Measurements from ENCODE around the gene CD81. TPM values are rescaled to one million over a fixed set of nuclear protein-coding genes. Genes with fewer than 3 reads are reported as not detected.

Gene CD81
- total RNA-seq, 1 donor from 2014 or later, result 212 TPM

DNA sequence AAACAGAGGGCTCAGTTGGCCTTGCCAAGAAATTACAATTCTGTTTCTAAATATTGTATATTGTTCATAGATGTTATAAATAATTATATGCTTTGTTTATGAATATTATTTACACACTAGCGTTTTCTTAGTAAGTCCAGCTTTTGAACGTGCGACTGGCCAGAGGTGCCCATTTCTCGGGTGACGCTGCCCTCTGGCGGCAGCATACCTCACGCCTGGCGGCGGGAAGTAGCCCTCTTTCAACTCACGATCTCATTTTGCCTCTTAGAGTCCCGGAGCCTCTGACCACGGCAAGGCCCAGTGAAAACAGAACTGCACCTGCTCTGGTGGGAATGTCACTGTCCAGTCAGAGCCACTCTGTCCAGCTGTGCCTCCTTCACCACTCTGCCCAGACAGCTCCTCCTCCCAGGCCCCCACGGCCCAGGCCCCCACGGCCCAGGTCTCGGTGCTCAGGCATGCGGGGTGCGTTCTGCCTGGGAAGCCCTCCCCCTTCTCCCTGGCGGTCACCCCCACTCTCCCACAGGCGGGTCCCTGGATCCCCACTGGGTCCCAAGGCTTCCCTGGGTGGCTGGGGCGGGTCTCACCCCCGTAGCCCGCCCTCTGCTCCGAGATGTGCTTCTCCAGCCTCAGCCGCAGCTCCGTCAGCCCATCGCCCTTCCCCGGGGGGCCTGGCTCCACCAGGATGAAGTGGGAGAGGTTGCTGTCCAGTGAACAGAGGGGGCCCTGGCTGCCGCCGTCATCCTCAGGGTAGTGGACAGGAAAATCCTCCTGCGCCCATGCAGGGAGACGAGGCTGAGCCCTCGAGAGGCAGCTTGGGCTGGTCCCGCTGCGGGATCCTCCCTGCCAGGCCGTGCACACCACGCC is 42.8 kb downstream of the CD81 start:
- peak; percentile 80 to 88 for DNase-seq (ENCODE audit: low read depth in 2 of 2)

DNA sequence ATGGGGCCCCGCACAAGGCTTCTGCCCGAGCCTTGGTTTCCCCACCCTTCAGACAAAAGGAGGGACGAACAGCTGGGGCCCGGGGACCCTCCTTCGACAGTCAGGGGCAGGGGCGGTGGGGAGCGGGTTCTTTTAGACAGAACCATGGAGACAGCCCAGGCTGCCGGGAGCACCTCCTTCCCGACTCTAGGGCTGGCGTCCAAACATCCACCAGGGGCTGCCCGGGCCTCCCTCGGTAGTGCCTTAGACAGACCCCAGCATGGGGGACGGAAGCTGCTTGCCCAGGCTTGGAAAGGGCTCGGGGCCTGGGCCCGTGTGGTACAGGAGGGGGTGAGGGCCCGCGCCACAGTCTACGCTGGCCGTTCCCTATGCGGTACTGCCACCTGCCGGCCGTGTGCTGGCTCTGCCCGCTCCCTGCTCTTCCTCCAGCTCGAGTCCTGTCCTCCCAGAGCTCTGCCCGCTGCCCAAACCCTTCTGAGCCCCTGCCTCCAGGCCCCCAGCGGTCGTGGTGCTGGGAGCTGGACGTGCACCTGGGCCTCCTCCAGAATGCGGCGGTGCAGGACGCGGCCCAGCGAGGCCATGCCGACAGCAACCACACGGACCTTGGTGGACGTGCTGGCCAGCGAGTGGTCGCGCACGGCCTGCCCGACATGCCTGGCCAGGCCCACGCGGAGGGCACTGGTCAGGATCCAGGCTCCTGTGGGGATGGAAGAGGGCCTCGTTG is 43.6 kb downstream of the CD81 start:
- peak; percentile 68 to 81 for DNase-seq (ENCODE audit: low read depth in 2 of 2)

DNA sequence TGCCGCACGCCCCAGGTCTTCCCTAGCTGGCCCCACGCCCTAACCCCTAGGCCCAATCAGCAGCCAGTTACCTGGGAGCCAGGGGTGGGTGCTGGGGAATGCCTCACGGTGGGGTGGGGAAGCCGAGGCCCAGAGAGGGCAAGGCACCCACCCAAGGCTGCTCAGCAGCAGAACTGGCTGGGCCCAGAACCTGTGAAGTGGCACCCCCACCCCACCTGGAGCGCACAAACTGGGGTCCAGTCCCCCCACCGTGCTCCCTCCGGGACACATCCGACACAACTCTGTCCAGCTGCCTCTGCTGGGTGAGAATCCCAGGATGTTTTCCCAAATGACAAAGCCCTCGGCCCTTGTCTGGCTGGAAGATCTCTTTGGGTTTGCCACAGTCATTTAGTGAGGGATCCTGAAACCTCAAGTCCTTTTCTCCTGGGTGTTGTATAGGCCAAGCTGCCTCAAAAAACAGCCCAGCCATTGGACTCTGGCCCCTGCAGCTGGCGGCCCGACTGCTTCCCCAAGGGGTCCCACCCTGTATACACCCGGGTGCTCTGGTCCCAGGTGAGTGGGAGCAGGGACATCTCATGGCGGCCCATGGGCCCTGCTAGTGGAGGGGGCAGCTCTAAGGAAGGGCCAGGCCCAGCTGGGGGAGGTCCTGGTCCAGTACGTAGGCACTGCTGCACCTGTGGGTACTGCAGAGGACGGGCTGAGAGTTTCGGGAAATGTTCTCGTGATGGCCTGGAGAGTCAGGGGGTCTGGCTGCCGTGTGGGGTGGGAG is 44.3 kb downstream of the CD81 start:
- DNase-seq (ENCODE audit: low read depth in 2 of 2), result no peak

DNA sequence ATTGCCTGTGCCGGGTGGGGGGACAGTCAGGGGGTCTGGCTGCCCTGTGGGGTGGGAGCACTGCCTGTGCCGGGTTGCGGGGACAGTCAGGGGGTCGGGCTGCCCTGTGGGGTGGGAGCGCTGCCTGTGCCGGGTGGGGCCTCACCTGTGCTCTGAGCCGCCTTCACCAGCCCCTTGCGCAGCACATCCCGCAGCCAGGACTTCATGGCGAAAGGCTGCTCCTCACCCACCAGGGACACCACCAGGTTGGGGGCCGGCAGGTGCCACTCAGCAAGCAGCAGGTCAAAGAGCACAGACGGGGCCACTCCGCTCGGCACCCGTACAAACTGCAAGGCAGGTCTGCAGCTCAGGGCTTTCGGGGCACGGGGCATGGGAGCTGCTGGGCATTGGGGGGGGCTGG is 44.9 kb downstream of the CD81 start:
- no peak for DNase-seq (ENCODE audit: low read depth in 2 of 2)

DNA sequence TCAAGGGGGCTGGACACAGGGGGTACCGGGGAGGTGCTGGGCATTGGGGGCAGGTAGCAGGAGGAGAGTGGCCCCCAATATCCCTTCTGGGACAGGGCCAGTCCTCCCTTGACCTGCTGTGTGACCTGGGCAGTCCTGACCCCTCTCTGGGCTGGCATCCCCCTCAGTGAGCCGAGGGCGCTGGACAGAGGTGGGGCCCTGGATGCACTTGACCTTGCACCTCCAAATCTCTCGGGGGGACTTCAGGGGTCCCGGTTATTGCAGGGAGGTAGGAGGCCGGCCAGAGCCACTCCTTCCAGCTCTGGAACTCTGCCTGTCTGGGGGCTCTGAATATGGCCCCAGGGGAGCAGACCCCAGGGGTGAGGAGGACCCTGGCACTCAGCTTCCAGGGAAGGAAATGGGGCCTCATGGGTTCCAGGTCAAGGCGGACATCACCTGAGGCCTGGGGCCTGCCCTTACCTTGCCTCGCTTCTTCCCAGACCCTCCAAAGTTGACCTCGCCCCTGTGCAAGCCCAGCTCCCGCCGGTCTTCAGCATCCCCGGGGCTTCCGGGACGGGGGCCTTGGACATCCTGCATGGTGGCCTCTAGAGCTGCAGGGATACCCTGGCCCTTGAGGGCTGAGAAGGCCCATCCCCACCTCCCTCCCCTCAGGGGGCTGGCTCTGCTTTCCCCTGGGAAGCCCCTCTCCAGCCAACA is 45.5 kb downstream of the CD81 start:
- DNase-seq (ENCODE audit: low read depth in 2 of 2), result no peak

DNA sequence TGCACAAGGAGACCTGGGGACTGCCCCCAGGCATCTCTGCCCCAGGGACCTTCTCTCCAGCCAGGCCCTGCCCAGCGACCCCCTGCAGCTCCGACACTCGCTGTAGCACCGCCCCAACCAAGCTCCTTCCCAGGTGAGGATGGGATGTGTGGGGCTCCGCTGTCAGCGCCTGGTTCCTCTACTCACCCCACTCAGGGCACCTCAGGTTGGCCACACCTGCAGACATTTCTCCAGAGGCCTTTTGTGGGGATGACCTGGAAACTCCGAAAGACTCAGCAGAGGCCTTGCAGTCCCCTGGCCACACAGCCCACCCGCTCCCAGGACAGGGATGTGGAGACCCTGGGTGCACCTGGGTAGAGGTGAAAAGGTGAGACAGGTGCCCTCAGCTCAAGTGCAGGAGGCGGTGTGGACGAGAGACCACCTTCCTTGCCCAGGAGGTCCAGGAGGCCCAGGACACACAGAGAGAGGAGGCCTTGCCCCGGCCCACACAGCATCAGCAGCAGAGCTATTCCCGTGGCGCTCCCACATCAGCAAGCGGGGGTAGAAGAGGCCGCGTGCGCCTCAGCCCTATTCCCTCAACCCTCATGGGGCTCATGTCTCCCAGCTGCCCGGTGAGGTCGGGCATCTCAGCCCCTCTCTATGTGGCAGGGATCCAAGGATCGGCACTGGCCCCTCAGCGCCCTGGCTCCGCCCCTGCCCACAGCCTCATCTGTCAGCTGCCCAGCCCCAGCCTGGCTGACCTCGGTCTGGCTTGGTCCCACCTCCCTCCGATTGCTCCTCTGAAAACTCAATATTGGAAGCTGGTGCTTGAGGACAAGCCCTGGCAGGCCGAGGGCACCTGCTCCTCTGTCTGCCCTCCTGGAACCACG is 46.3 kb downstream of the CD81 start:
- no peak for DNase-seq (ENCODE audit: low read depth in 2 of 2)

DNA sequence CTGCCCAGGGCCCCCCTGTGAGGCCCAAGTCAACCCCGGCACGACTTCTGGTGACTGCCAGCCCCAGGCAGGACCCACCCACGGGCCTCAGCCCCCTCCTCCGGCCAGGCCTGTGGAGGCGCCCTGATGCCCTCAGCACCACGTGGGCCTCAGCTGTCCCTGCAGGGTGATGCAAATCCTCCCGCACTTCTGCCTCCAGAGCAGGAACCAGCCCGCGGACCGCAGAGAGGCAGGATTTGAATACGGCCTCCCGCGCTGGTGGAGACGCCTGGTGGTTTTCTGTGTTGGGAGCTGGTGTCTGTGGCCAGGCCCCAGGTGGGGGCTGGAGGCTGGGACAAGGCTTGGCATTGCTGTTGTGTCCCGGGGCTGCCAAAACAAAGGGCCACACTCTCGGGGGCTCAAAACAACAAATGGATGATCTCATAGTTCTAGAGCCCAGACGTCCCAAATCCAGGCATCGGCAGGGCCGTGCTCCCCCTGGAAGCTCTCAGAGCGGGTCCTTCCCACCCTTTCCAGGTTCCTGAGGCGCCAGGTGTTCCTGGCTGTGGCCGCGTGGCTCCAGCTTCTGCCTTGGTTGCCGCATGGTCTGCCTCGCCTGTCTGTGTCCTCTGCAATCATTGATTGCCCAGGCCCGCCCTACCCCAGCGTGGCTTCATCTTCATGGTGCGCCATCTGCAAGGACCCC is 47.8 kb downstream of the CD81 start:
- no peak for DNase-seq (ENCODE audit: low read depth in 2 of 2)

DNA sequence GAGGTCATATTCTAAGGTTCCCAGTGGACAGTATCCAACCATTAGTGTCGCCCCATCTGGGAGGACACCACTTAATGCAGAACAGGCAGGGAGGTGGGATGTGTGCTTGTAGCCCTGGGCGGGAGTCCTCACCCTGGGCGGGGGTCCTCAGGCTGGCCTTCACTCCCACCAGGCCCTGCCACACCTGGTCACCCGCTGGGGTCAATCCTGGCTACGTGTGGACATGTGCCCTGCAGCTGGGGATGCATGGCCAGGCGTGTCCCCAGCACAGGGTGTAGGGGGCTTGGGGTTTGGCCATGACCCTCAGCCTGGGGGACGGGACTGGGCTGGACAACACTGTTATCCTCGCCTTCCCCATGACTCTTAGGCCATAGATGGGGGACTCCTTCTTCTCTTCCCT is 48.4 kb downstream of the CD81 start:
- no peak for DNase-seq (ENCODE audit: low read depth in 2 of 2)

DNA sequence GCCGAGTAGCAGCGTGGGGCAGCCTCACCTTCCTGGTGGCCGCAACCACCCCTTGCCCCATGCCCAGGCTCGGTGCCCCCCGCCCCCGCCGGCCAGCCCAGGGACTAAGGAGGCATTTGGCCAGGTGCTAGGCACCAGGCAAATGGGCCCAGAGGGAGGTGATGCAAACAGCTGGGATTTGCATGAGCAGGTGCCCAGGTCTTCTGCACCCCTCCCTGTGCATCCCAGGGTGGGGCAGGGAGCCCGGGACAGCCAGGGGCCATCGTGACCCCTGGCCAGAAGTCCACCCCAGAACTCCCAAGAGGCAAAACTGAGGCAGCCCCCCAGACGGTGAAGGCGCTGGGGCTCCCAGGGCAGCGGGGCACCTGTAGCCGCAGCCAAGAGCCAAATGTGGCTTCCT is 49.1 kb downstream of the CD81 start:
- no peak for DNase-seq (ENCODE audit: low read depth in 2 of 2)

DNA sequence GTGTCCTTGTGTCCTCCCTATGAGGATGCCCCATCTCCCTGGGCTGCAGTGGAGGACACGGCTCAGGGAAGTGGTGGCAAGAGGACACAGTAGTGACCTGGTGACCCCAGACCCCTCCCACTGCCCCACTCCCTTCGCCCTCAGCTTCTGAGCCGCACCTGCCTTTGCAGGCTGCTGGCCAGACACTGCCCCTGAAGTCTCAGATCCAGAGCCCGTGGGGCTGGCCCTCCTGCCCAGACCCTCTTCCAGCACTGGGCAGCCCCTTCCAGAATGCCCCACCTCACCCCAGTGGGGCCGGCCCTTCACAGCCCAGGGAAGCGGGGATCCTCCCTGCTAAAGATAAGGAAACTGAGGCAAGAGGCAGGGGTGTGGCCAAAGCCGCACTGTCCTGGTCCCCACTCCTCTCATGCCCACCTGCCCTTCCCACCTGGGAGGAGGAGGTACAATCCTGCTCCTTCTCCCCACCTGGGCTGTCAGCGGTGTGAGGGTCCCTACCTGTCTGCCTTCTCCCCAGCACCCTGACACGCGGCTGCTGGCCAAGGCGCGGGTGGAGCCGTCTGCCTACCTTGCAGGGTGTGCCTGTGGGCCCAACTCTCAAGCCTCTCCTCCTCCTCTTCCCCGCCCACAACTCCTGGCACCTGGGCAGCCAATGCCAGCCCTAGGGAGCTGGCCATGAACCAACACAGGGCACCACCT is 49.9 kb downstream of the CD81 start:
- DNase-seq (ENCODE audit: low read depth in 2 of 2), result no peak

DNA sequence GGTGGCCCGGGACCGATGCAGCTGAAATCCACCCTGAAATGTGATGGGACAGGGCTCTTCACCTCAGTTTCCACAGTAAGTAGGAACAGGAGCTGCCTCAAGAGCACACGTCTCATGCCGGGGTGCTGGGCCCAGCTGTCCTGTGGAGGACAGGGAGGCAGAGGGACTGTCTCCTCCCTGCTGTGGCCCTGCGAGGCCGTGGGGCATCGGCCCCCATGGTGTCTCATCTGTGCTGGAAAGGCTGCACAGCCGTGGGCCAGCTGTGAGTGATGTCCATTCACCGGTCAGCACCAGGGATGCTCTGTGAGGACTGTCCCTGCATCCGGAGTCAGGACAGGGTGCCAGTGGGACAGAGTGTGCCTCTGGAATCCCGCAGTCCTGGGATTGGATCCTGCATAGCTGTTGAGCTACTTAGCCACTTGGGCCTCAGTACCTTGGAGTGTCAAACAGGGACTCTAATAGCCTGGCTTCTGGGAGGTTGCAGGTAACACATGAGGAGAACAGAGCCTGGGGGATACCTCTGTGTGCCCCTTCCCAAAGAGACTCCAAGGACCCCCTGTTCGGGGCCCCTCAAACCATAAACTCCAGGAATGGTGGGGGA is 50.7 kb downstream of the CD81 start:
- DNase-seq (ENCODE audit: low read depth in 2 of 2), result no peak

DNA sequence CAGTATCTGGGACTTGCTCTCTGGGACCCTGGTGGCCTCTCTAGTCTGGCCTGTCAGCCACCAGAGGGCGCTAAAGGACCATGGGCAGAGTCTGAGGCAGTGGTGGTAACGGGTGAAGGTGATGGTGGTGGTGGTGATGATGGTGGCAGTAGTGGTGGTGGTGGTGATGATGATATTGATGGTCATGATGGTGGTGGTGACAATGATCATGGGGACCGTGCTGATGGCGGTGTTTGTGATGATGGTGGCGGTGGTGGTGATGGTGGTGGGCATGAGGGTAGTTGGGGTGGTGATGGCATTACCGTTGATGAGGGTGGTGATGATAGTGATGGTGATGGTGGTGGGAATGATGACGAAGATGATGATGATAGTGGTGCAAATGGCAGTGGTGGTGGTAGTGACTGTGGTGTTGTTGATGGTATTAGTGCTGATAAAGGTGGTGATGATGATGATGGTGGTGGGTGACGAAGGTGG is 51.2 kb downstream of the CD81 start:
- DNase-seq (ENCODE audit: low read depth in 2 of 2), result peak; percentile 64 to 79

DNA sequence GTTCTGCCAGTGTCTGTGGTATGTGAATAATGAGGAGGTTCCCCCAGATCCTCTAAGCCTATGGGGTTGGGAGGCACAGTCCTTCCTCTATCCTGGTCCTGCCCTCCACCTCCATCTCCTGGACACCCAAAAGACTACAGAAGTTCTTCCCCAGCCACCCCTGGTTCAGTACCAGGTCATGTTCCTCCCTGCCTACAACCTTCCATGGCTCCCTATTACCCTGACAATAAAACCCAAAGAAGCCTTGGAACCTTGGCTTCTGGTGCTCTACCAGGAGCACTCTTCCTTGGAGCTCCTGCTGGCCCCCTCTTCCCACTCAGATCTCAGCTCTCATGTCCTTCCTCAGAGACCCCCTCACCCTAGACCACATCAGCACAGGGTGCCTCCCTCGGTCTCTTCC is 54.3 kb downstream of the CD81 start:
- no peak for DNase-seq (ENCODE audit: low read depth in 2 of 2)

DNA sequence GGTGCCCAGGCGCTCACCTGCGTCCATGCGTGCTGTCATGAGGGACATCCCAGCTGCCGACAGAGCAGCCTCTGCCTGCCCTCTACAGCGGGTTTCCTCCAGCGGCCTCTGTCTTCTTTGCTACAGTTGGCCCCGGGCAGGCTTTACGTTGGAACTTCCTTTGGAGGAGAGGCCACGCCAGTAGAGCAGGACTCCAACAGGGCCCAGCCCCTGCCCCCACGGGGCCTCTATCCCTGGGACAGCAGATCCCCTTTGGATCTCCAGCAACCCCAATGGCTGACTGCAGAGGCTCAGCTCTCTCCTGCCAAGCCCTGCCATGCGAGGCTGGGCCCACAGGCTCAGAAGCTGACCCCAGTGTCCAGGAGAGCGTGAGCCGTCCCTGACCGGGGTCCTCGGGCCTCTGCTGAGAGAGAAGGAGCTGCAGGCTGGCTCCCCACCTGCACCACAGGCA is 55.1 kb downstream of the CD81 start:
- no peak for DNase-seq (ENCODE audit: low read depth in 2 of 2)

DNA sequence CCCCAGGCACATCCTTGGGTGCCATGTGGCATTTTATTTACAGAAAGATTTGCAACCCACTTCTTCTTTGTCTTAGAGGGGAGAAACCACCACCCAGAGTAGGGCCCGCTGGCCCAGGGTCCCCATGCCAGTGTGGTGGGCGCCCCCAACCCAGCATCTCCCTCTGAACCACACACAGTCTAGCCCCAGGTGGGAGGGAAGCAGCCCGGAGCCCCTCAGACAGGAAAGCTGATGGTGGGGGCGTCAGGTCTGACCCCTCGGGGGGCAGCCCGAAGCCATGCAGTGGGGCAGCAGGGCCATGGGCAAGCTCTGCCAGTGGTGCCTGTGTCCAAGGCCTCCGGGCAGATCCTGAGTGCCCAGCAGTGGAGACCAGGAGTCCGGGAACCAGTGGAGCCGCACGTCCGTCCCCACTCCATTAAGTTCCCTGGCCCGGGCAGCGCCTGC is 55.5 kb downstream of the CD81 start:
- no peak for DNase-seq (ENCODE audit: low read depth in 2 of 2)

DNA sequence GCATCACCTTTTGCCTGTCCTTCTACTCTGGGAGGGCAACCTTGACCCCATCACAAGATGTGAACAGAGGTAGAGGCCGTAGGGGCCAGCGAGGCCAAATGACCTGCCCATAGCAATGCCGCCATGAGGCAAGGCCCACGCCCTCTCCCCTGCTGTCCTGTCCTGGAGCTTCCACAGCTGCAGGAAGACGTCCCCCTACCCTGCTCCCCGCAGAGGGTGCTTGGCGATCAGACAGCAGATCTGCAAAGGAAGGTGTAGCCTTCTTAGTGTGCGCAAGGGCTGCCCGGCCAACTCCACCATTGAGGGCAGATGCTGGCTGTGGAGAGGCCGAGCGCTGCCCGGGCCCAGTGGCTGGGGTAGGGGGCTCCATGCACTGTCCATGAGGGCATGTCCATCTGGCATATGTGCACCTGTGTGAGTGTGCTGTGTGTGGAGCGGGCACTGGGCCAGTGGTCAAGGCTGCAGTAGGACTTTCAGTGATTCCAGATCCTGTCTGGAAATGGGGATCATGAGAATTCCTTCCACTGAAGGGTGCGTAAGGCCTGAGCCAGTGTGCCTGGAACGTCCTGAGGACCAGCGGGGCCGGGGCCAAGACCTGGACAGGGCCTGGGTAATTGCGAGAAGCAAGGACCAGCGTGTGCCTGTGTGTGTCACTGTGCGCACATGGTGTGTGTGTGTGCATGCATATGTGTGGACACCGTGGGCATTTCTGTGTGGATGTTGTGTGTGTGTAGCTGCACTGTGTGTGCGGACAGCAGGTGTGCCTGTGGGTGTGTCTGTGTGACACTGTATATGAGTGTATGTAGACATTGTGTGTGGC is 56.2 kb downstream of the CD81 start:
- no peak for DNase-seq (ENCODE audit: low read depth in 2 of 2)

DNA sequence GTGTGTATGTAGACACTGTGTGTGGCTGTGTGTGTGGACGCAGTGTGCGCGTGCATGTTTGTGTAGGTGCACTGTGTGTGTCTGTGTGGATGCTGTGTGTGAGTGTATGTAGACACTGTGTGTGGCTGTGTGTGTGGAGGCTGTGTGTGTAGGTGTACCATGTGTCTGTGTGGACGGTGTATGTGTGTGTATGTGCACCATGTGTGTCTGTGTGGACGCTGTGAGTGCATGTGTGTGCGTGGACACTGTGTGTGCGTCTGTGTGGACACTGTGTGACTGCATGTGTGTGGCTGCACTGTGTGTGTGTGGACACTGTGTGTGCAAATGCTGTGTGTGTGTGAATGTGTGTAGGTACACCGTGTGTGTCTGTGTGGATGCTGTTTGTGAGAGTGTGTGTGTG is 56.9 kb downstream of the CD81 start:
- no peak for DNase-seq (ENCODE audit: low read depth in 2 of 2)
